GM12878 (cell line): Measurements from ENCODE around the gene SOCS1. TPM values are rescaled to one million over a fixed set of nuclear protein-coding genes. Genes with fewer than 3 reads are reported as not detected.

Experiments
- ATAC-seq: fragments of 200-7000 bp; cut with Tn5 transposase; 3 replicates; pipeline ENCODE4 v1.9.1; 2020; ENCODE audit warnings: mild to moderate bottlenecking, moderate library complexity
- BruUV-seq: library from RNA; stranded (reverse); fragments of 400-500 nt; replicated peaks from 2 replicates; lab custom pipeline; 2021; lab: Mats Ljungman, UMichigan
- CTCF ChIA-PET: fragments of 300-600 bp; sonication (Branson Sonifier 250); formaldehyde crosslinking; extraction: SDS; loops from one replicate; lab custom pipeline; 2021; ENCODE audit warnings: inconsistent platforms; lab: Yijun Ruan, JAX
- POLR2A ChIA-PET: fragments of 350-600 bp; formaldehyde crosslinking; extraction: SDS; loops from one replicate; lab custom pipeline; 2021; ENCODE audit warnings: inconsistent platforms; lab: Charles Lee
- RAD21 ChIA-PET: fragments of 300-600 bp; sonication (Branson Sonifier 250); formaldehyde crosslinking; loops from one replicate; lab custom pipeline; 2023; ENCODE audit warnings: antibody characterized with exemption; ENCODE audit not compliant: unreplicated experiment; lab: Charles Lee
- SMC1A ChIA-PET: fragments of 300-600 bp; sonication (Branson Sonifier 250); formaldehyde crosslinking; loops from one replicate; lab custom pipeline; 2023; ENCODE audit not compliant: unreplicated experiment, uncharacterized antibody; lab: Charles Lee
- DNase-seq: peaks from one replicate; pipeline ENCODE4 v3.0.0-alpha.2; 2011; ENCODE audit warnings: low read depth, low spot score
- FAIRE-seq: peaks from 3 replicates; lab custom pipeline; 2011; peaks lifted over from hg19 to GRCh38; lab: Jason Lieb, UNC
- H2AFZ ChIP-seq: 2 replicates; pipeline ENCODE4 v1.6.0; 2011; ENCODE audit warnings: low read depth, low read length, control low read depth; ENCODE audit not compliant: control insufficient read depth
- H3K27ac ChIP-seq: 2 replicates; pipeline ENCODE4 v1.5.1; 2011; ENCODE audit warnings: control low read depth; ENCODE audit not compliant: control insufficient read depth, insufficient read depth
- H3K27me3 ChIP-seq, 2 experiments: replicated peaks in 1 of 2; 2 replicates each; pipeline versions ENCODE4 v1.6.0 to v1.6.1; 2011; ENCODE audit warnings: low read length in 1 of 2; ENCODE audit not compliant: control insufficient read depth in 2 of 2, insufficient read depth in 2 of 2
- H3K36me3 ChIP-seq, 2 experiments: 2 replicates each; pipeline ENCODE4 v1.5.1; 2011; ENCODE audit warnings: low read length in 1 of 2; ENCODE audit not compliant: control insufficient read depth in 2 of 2, insufficient read depth in 2 of 2
- H3K4me1 ChIP-seq: 2 replicates; pipeline ENCODE4 v1.6.1; 2011; ENCODE audit warnings: mild to moderate bottlenecking, low read length, moderate library complexity, mixed read lengths; ENCODE audit not compliant: control insufficient read depth, insufficient read depth
- H3K4me2 ChIP-seq: 2 replicates; pipeline ENCODE4 v1.6.0; 2011; ENCODE audit warnings: control low read depth; ENCODE audit not compliant: control insufficient read depth, insufficient read depth
- H3K4me3 ChIP-seq: fragments of 200-600 bp; sonication (generic); 2 replicates; pipeline ENCODE4 v1.5.1; 2016
- H3K79me2 ChIP-seq: 2 replicates; pipeline ENCODE4 v1.6.0; 2011; ENCODE audit warnings: low read length; ENCODE audit not compliant: control insufficient read depth, insufficient read depth
- H3K9ac ChIP-seq: 2 replicates; pipeline ENCODE4 v1.8.0; 2011; ENCODE audit warnings: low read length, control low read depth, mixed read lengths; ENCODE audit not compliant: control insufficient read depth, insufficient read depth
- H3K9me3 ChIP-seq: replicated peaks from 3 replicates; pipeline ENCODE4 v1.5.1; 2011; ENCODE audit warnings: mild to moderate bottlenecking, low read length; ENCODE audit not compliant: control insufficient read depth, insufficient read depth
- H4K20me1 ChIP-seq: 2 replicates; pipeline ENCODE4 v1.6.0; 2011; ENCODE audit not compliant: control insufficient read depth, insufficient read depth
- HCFC1 ChIP-seq: fragments of 150-350 bp; IDR thresholded peaks from 2 replicates; pipeline ENCODE4 v1.6.1; 2014; ENCODE audit warnings: low read length
- JUND ChIP-seq: IDR thresholded peaks from 2 replicates; pipeline ENCODE4 v1.6.1; 2012; ENCODE audit warnings: low read depth, mild to moderate bottlenecking, low read length, improper control_type of control experiment, moderate library complexity
- NFIC ChIP-seq: IDR thresholded peaks from 2 replicates; pipeline ENCODE4 v1.6.1; 2012; ENCODE audit warnings: low read depth, mild to moderate bottlenecking, inconsistent platforms, low read length, moderate library complexity
- ZNF384 ChIP-seq: IDR thresholded peaks from 2 replicates; pipeline ENCODE4 v1.6.1; 2012; ENCODE audit warnings: low read depth, mild to moderate bottlenecking, low read length, improper control_type of control experiment, borderline replicate concordance
- WGBS: methylation state at CpG from one replicate; pipeline ENCODE4 v1.1.6; 2016; ENCODE audit warnings: low lambda C conversion rate; ENCODE audit not compliant: insufficient replicate concordance, insufficient coverage; ENCODE audit errors: missing lambda C conversion rate; 5-methylcytosine and 5-hydroxymethylcytosine counted together
- in situ Hi-C: fragments of 300-500 bp; cut with MboI; formaldehyde crosslinking; loops from 9 replicates; pipeline ENCODE4 v1.14.3; 2018; ENCODE audit warnings: mixed read lengths
- intact Hi-C: fragments of 100-400 bp; cut with micrococcal nuclease; formaldehyde crosslinking; loops from one replicate; pipeline ENCODE4 v1.14.2; 2022; ENCODE audit not compliant: unreplicated experiment
- polyA plus RNA-seq, 11 experiments: library from polyadenylated mRNA; depleted of rRNA in 4 of 11; unstranded in 6 of 11; stranded (reverse) in 5 of 11; fragments of >200 nt; fragmentation: Nextera tagmentation in 4 of 11; fragmentation: Illumina TruSeq in 1 of 11; extraction: Ambion mirVana in 4 of 11; extraction: Trizol in 1 of 11; gene quantifications; 1 replicate in 1 of 11; 2 replicates in 10 of 11; pipeline versions ENCODE4 v1.2.1 to v1.2.3, GENCODE V29; 2011 to 2016; ENCODE audit warnings: inconsistent platforms in 2 of 11, missing spikeins in 2 of 11, low read depth in 1 of 11
- total RNA-seq, 4 experiments: library from RNA; depleted of rRNA in 3 of 4; stranded (reverse); fragments of >200 nt in 3 of 4; fragmentation: Illumina TruSeq in 1 of 4; extraction: Trizol in 1 of 4; gene quantifications; 2 replicates each; pipeline versions ENCODE4 v1.2.1 to v1.2.3, GENCODE V29; 2013 to 2021
- TF ChIP-seq, protein P1 (sequence below): fragments of 450-650 bp; IDR thresholded peaks from 2 replicates; pipeline ENCODE4 v1.6.1; 2017; ENCODE audit warnings: mild to moderate bottlenecking, moderate library complexity

SOCS1 gene
- total and polyA plus RNA-seq, 10 of the 15 experiments (the other 5 are each of a cell fraction or from before 2014, with no cell fraction given), result 0.42 to 39.8 (median 11.2) TPM

- BruUV-seq, result no TSS peak
- Histone ChIP-seq H3K9me3 (no peaks in the 10 kb centered on the region), H3K4me2 (no peak overlapping the region), H3K4me3 (no peak overlapping the region), H3K27ac (no peak overlapping the region), H3K79me2 (no peaks in the 10 kb centered on the region), H2AFZ (no peak overlapping the region), H3K9ac (no peak overlapping the region), H4K20me1 (no peaks in the 10 kb centered on the region), H3K4me1 (no peaks in the 10 kb centered on the region), H3K27me3 (no peaks in the 10 kb centered on the region), H3K36me3 (no peaks in the 10 kb centered on the region)
- intact Hi-C loops (no loop called here), in situ Hi-C loops (no loop called here)
- ATAC-seq (no peak), DNase-seq (no peak), FAIRE-seq (no peak)
- POLR2A ChIA-PET, result no interaction called here
- TF ChIP-seq HCFC1 (no peak), NFIC (no peak), JUND (no peak), ZNF384 (no peak)
- TF ChIP-seq, protein P1, sequence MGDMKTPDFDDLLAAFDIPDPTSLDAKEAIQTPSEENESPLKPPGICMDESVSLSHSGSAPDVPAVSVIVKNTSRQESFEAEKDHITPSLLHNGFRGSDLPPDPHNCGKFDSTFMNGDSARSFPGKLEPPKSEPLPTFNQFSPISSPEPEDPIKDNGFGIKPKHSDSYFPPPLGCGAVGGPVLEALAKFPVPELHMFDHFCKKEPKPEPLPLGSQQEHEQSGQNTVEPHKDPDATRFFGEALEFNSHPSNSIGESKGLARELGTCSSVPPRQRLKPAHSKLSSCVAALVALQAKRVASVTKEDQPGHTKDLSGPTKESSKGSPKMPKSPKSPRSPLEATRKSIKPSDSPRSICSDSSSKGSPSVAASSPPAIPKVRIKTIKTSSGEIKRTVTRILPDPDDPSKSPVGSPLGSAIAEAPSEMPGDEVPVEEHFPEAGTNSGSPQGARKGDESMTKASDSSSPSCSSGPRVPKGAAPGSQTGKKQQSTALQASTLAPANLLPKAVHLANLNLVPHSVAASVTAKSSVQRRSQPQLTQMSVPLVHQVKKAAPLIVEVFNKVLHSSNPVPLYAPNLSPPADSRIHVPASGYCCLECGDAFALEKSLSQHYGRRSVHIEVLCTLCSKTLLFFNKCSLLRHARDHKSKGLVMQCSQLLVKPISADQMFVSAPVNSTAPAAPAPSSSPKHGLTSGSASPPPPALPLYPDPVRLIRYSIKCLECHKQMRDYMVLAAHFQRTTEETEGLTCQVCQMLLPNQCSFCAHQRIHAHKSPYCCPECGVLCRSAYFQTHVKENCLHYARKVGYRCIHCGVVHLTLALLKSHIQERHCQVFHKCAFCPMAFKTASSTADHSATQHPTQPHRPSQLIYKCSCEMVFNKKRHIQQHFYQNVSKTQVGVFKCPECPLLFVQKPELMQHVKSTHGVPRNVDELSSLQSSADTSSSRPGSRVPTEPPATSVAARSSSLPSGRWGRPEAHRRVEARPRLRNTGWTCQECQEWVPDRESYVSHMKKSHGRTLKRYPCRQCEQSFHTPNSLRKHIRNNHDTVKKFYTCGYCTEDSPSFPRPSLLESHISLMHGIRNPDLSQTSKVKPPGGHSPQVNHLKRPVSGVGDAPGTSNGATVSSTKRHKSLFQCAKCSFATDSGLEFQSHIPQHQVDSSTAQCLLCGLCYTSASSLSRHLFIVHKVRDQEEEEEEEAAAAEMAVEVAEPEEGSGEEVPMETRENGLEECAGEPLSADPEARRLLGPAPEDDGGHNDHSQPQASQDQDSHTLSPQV, result no peak
- RAD21 ChIA-PET, result interaction anchor here (1.6 kb wide), 1 partner anchor 20 kb away, joined by 4 read pairs; no protein-coding TSS in a partner anchor
- WGBS, result 58% methylated on average over 11 of the region's 11 CpGs
- SMC1A ChIA-PET, result interaction anchor here (0.8 to 1.1 kb wide), 2 partner anchors 20 to 22 kb away, joined by 3 to 4 read pairs; no protein-coding TSS in a partner anchor
- CTCF ChIA-PET, result interaction anchor here (1.0 kb wide), 1 partner anchor 306 kb away, joined by 5 read pairs; no protein-coding TSS in a partner anchor
Observed at GRCh38 chr16:11276896-11277593, 21.0 kb upstream of the SOCS1 start.
